ENCODE data around the gene TTLL11.

GRCh38 chr9:121870271-121870670 lies 222.8 kb downstream of the TTLL11 start:
- no peak for TF ChIP-seq POLR2A (IDR thresholded peaks at IDR 0.05)
- no peak for TF ChIP-seq CTCF (IDR thresholded peaks at IDR 0.05)

Measured in prostate gland (tissue), 2 donors.